Activated CD8-positive, alpha-beta memory T cell treated with anti-CD3 and anti-CD28 coated beads for 36 hours (primary cell): ENCODE results near the gene TRIM74. TPM values are rescaled to one million over a fixed set of nuclear protein-coding genes. Genes with fewer than 3 reads are reported as not detected.
"Not testable (repeated sequence)": the region's sequence is repeated elsewhere in the genome, so short reads cannot be mapped to it uniquely, and the experiment has no call there.

Experiments used
- CTCF ChIA-PET: fragments of 350-600 bp; sonication (Branson Sonifier 250); formaldehyde crosslinking; loops from one replicate; lab custom pipeline; 2021; ENCODE audit warnings: antibody characterized with exemption; lab: Charles Lee
- POLR2A ChIA-PET: fragments of 350-600 bp; sonication (Branson Sonifier 250); formaldehyde crosslinking; loops from one replicate; lab custom pipeline; 2021; ENCODE audit warnings: antibody characterized with exemption; lab: Charles Lee
- total RNA-seq, 2 experiments: library from RNA; stranded (reverse); gene quantifications; one replicate each; pipeline ENCODE4 v1.2.3, GENCODE V29; 2021

Gene TRIM74
- total RNA-seq, 2 experiments from 2014 or later, result 0.17 to 0.25 TPM

GRCh38 chr7:72960626-72961345, 8.5 kb downstream of the TRIM74 start:
- POLR2A ChIA-PET, CTCF ChIA-PET: not testable (repeated sequence)

- POLR2A ChIA-PET, CTCF ChIA-PET: not testable (repeated sequence)
Measured at GRCh38 chr7:72960029-72960428, 9.2 kb downstream of the TRIM74 start.

- CTCF ChIA-PET, POLR2A ChIA-PET: not testable (repeated sequence)
Measured at GRCh38 chr7:72954563-72955198, 14.6 kb downstream of the TRIM74 start.

GRCh38 chr7:72953901-72954562, 15.2 kb downstream of the TRIM74 start:
- CTCF ChIA-PET, POLR2A ChIA-PET: not testable (repeated sequence)

- POLR2A ChIA-PET, CTCF ChIA-PET: not testable (repeated sequence)
Measured at GRCh38 chr7:72950432-72950831, 18.8 kb downstream of the TRIM74 start.

- POLR2A ChIA-PET, CTCF ChIA-PET: not testable (repeated sequence)
Measured at GRCh38 chr7:72949686-72950085, 19.6 kb downstream of the TRIM74 start.

GRCh38 chr7:72949276-72949675, 20.0 kb downstream of the TRIM74 start:
- POLR2A ChIA-PET, CTCF ChIA-PET: not testable (repeated sequence)

- CTCF ChIA-PET, POLR2A ChIA-PET: not testable (repeated sequence)
Measured at GRCh38 chr7:72948714-72949113, 20.6 kb downstream of the TRIM74 start.

- CTCF ChIA-PET, POLR2A ChIA-PET: not testable (repeated sequence)
Measured at GRCh38 chr7:72946130-72946745, 23.0 kb downstream of the TRIM74 start.

GRCh38 chr7:72945597-72945996, 23.7 kb downstream of the TRIM74 start:
- CTCF ChIA-PET, POLR2A ChIA-PET: not testable (repeated sequence)

GRCh38 chr7:72944937-72945336, 24.3 kb downstream of the TRIM74 start:
- POLR2A ChIA-PET, CTCF ChIA-PET: not testable (repeated sequence)

GRCh38 chr7:72942956-72943355, 26.3 kb downstream of the TRIM74 start:
- CTCF ChIA-PET, POLR2A ChIA-PET: not testable (repeated sequence)

GRCh38 chr7:72942022-72942705, 27.1 kb downstream of the TRIM74 start:
- POLR2A ChIA-PET, CTCF ChIA-PET: not testable (repeated sequence)

GRCh38 chr7:72928216-72928615, 41.0 kb downstream of the TRIM74 start:
- POLR2A ChIA-PET, CTCF ChIA-PET: not testable (repeated sequence)

- CTCF ChIA-PET, POLR2A ChIA-PET: not testable (repeated sequence)
Measured at GRCh38 chr7:72927791-72928190, 41.5 kb downstream of the TRIM74 start.

GRCh38 chr7:72925546-72926120, 43.6 kb downstream of the TRIM74 start:
- ChIA-PET CTCF (no interaction called here), POLR2A (no interaction called here)

- ChIA-PET POLR2A (no interaction called here), CTCF (no interaction called here)
Measured at GRCh38 chr7:72924733-72925545, 44.3 kb downstream of the TRIM74 start, which contains the start of gene POM121. Gene POM121, plus strand, starts transcription at chr7:72925095. Its CDS starts 27 bp downstream, at chr7:72925122.

- POLR2A ChIA-PET, result no interaction called here
Measured at GRCh38 chr7:72924386-72924732, 44.9 kb downstream of the TRIM74 start.

More at GRCh38 chr7:72924386-72924732, 44.9 kb downstream of the TRIM74 start:
- CTCF ChIA-PET, result no interaction called here
